Heart right ventricle (tissue), 16 donors: ENCODE results near the gene TATDN2. TPM values are rescaled to one million over a fixed set of nuclear protein-coding genes. Genes with fewer than 3 reads are reported as not detected.

Source experiments
- ATAC-seq, 8 donors: fragments of 200-7000 bp; cut with Tn5 transposase; one replicate each; pipeline ENCODE4 v1.9.1; 2020; ENCODE audit warnings: mild to moderate bottlenecking in 8 of 8, moderate library complexity in 8 of 8, moderate number of reproducible peaks in 1 of 8
- DNase-seq, 2 donors: peaks; one replicate each; pipeline ENCODE4 v3.0.0-alpha.2; 2020
- H3K27ac ChIP-seq, 10 donors: fragments of 200-600 bp; sonication (generic) in 2 of 10; one replicate each; pipeline versions ENCODE4 v1.5.0 to v1.8.0; 2020 to 2022; ENCODE audit warnings: mild to moderate bottlenecking in 3 of 10
- H3K27me3 ChIP-seq, 7 donors: fragments of 200-600 bp; one replicate each; pipeline ENCODE4 v1.8.0; 2021 to 2022; ENCODE audit warnings: mild to moderate bottlenecking in 2 of 7
- H3K36me3 ChIP-seq, 9 donors: fragments of 200-600 bp; sonication (generic) in 1 of 9; one replicate each; pipeline versions ENCODE4 v1.5.0 to v1.8.0; 2020 to 2022; ENCODE audit warnings: mild to moderate bottlenecking in 2 of 9
- H3K4me1 ChIP-seq, 9 donors: fragments of 200-600 bp; sonication (generic) in 1 of 9; one replicate each; pipeline versions ENCODE4 v1.5.0 to v1.8.0; 2020 to 2022; ENCODE audit warnings: mild to moderate bottlenecking in 4 of 9
- H3K4me3 ChIP-seq, 10 donors: fragments of 200-600 bp; sonication (generic) in 2 of 10; one replicate each; pipeline versions ENCODE4 v1.5.0 to v1.8.0; 2020 to 2022; ENCODE audit warnings: mild to moderate bottlenecking in 7 of 10, moderate library complexity in 2 of 10
- H3K9me3 ChIP-seq, 11 donors: fragments of 200-600 bp in 10 of 11; sonication (generic) in 2 of 11; one replicate each; pipeline versions ENCODE4 v1.5.0 to v1.8.0; 2013 to 2022; ENCODE audit warnings: mild to moderate bottlenecking in 2 of 11, control low read depth in 1 of 11, moderate library complexity in 1 of 11
- CTCF ChIP-seq, 9 donors: fragments of 200-600 bp; sonication (generic) in 2 of 9; IDR thresholded peaks; one replicate each; pipeline versions ENCODE4 v1.5.0 to v1.8.0; 2021 to 2022; ENCODE audit warnings: antibody characterized with exemption in 9 of 9, mild to moderate bottlenecking in 5 of 9, moderate library complexity in 1 of 9
- WGBS, 2 donors: extraction: QIAGEN DNeasy Blood & Tissue Kit; methylation state at CpG; one replicate each; pipeline ENCODE4 v1.1.7; 2013; ENCODE audit warnings: inconsistent platforms in 1 of 2; 5-methylcytosine and 5-hydroxymethylcytosine counted together
- intact Hi-C, 10 donors: fragments of 100-400 bp; cut with DNase I; formaldehyde crosslinking; loops; one replicate each; pipeline versions ENCODE4 v1.11.1 to v1.14.2; 2022
- polyA plus RNA-seq, 2 donors: library from polyadenylated mRNA; stranded (reverse); fragments of 200-250 nt; gene quantifications; one replicate each; pipeline ENCODE4 v1.2.3, GENCODE V29; 2013
- total RNA-seq, 10 donors: library from RNA; stranded (reverse); fragmentation: NEBNext Ultra II Directional in 3 of 10; extraction: Animal tissue kit (Norgen Biotek cat#: 25700) in 3 of 10; gene quantifications; one replicate each; pipeline versions ENCODE4 v1.2.1 to v1.2.4, GENCODE V29; 2021 to 2023
- donor health status: Arrhythmogenic right ventricular cardiomyopathy.
- donor health status: ischemic (EF 13 %, LVEDD 7.1; RV severe dilation, severe dysfunction).
- donor health status: healthy with polysubstance abuse.
- donor health status: DM: no; HTN: yes; CAD: no.
- donor health status: DM: no; HTN: no; CAD: no.
- donor health status: ischemic (EF 25% LVEDD 6.9; RV normal size, moderate dysfunction).
- donor health status: ischemic (EF 25% LVEDD 5.7; RV mildly dilated, moderate dysfunction).
- donor health status: healthy.
- donor health status: DM: yes; HTN: yes; CAD: no.
- donor health status: Ischemic cardiomyopathy.
- donor health status: ischemic (EF 35%, LVEDD 5.7; RV mildly dilated, moderate dysfunction).
- donor health status: nonischemic (EF 11% LVEDD 7.7; RV severe dilation, severe dysfunction).
- donor health status: DM: yes; HTN: yes; CAD: no.
- donor health status: PGD.
- donor health status: ischemic (EF 29% LVEDD 5.4; RV normal size, mild dysfunction).
- donor health status: nonischemic (EF 23%, LVEDD 6.1; RV moderate dilation, normal function).

Gene TATDN2
- total and polyA plus RNA-seq, 12 donors: 9.6 to 19.6 (median 17.5) TPM

GRCh38 chr3:10281951-10282350 is 33.7 kb downstream of the TATDN2 start:
- TF ChIP-seq CTCF (IDR thresholded peaks at IDR 0.05): no peak
- intact Hi-C loops: no loop called here
- Histone ChIP-seq H3K27me3 (no peaks in the 10 kb centered on the region), H3K4me3 (no peak overlapping the region), H3K4me1 (peaks cover 0 to 19% (median 4%) of the 10 kb centered on the region in 9 donors), H3K9me3 (no peaks in the 10 kb centered on the region), H3K27ac (no peak overlapping the region), H3K36me3 (peaks cover 0 to 94% (median 23%) of the 10 kb centered on the region in 9 donors)
- peak in 1 of 8 donors; percentile 43 for ATAC-seq
- DNase-seq: no peak
- WGBS, 2 donors: 83 to 86% methylated on average over 5 of the region's 5 CpGs

- Histone ChIP-seq H3K36me3 (peaks cover 0 to 94% (median 17%) of the 10 kb centered on the region in 9 donors), H3K27ac (no peak overlapping the region), H3K4me3 (no peak overlapping the region), H3K9me3 (no peaks in the 10 kb centered on the region), H3K4me1 (peaks cover 0 to 25% (median 4%) of the 10 kb centered on the region in 9 donors), H3K27me3 (no peaks in the 10 kb centered on the region)
- DNase-seq: peak in 1 of 2 donors; percentile 22
- TF ChIP-seq CTCF (IDR thresholded peaks at IDR 0.05): no peak
- 55 to 67% methylated on average over 5 of the region's 5 CpGs for WGBS, 2 donors
- intact Hi-C loops: no loop called here
- ATAC-seq: peak in 4 of 8 donors; percentile 42 to 66 (median 46)
These were observed 35.4 kb downstream of the TATDN2 start for GRCh38 chr3:10283638-10284037.

GRCh38 chr3:10284496-10284895 is 36.2 kb downstream of the TATDN2 start:
- Histone ChIP-seq H3K27ac (no peak overlapping the region), H3K4me1 (peaks cover 0 to 25% (median 4%) of the 10 kb centered on the region in 9 donors), H3K4me3 (no peak overlapping the region), H3K36me3 (peaks cover 0 to 94% (median 14%) of the 10 kb centered on the region in 9 donors), H3K9me3 (no peaks in the 10 kb centered on the region), H3K27me3 (no peaks in the 10 kb centered on the region)
- ATAC-seq (no peak), DNase-seq (no peak)
- 86 to 88% methylated on average over 9 of the region's 9 CpGs for whole genome bisulfite sequencing, 2 donors
- intact Hi-C loops: no loop called here
- no peak for TF ChIP-seq CTCF (IDR thresholded peaks at IDR 0.05)

GRCh38 chr3:10285272-10286132 is 37.2 kb downstream of the TATDN2 start:
- DNase-seq (no peak), ATAC-seq (no peak)
- TF ChIP-seq CTCF (IDR thresholded peaks at IDR 0.05): no peak
- intact Hi-C loops: no loop called here
- Histone ChIP-seq H3K27me3 (no peaks in the 10 kb centered on the region), H3K36me3 (peaks cover 0 to 94% (median 6%) of the 10 kb centered on the region in 9 donors), H3K27ac (no peak overlapping the region), H3K4me3 (no peak overlapping the region), H3K9me3 (no peaks in the 10 kb centered on the region), H3K4me1 (peaks cover 0 to 25% (median 4%) of the 10 kb centered on the region in 9 donors)
- WGBS, 2 donors: 84 to 89% methylated on average over 12 of the region's 12 CpGs
